Liver (tissue), 3 donors: Measurements from ENCODE around the gene PLEKHA6.

Experiments
- CTCF ChIP-seq: fragments of 150-350 bp; IDR thresholded peaks from 2 replicates; pipeline ENCODE4 v1.5.1; 2017; ENCODE audit warnings: improper control_type of control experiment, low read depth, low read length; ENCODE audit not compliant: missing input control
- JUND ChIP-seq, 2 donors: IDR thresholded peaks; 2 replicates each; pipeline ENCODE4 v1.6.1; 2016; ENCODE audit warnings: antibody characterized with exemption in 2 of 2
- MAX ChIP-seq: IDR thresholded peaks from 2 replicates; pipeline ENCODE4 v1.6.1; 2016; ENCODE audit warnings: antibody characterized with exemption
- RAD21 ChIP-seq, 2 donors: IDR thresholded peaks; 2 replicates each; pipeline ENCODE4 v1.6.1; 2016; ENCODE audit warnings: antibody characterized with exemption in 2 of 2, mild to moderate bottlenecking in 2 of 2
- SP1 ChIP-seq: IDR thresholded peaks from 2 replicates; pipeline ENCODE4 v1.6.1; 2018; ENCODE audit warnings: antibody characterized with exemption, mild to moderate bottlenecking
- donor health status: healthy.
- donor health status: healthy.

- TF ChIP-seq CTCF, result no peak
- no peak for TF ChIP-seq MAX
- no peak for TF ChIP-seq SP1
- no peak for TF ChIP-seq JUND (IDR thresholded peaks at IDR 0.05)
- TF ChIP-seq RAD21 (IDR thresholded peaks at IDR 0.05), result no peak
These were observed 38.1 kb downstream of the PLEKHA6 start for GRCh38 chr1:204321665-204322064.
